HepG2 (cell line): ENCODE results near the gene SRR. TPM values are rescaled to one million over a fixed set of nuclear protein-coding genes. Genes with fewer than 3 reads are reported as not detected.

ENCODE experiments used
- CBX5 ChIP-seq: sonication (generic); formaldehyde crosslinking; IDR thresholded peaks from 2 replicates; pipeline ENCODE4 v1.4.0; 2020; ENCODE audit warnings: missing genetic modification reagents, borderline replicate concordance
- CENPBD1 ChIP-seq: sonication (generic); formaldehyde crosslinking; IDR thresholded peaks from 2 replicates; pipeline ENCODE4 v1.8.0; 2022; ENCODE audit warnings: missing genetic modification reagents, low read depth, mild to moderate bottlenecking, borderline replicate concordance
- GMEB1 ChIP-seq: sonication (generic); formaldehyde crosslinking; IDR thresholded peaks from 2 replicates; pipeline ENCODE4 v1.5.1; 2020; ENCODE audit warnings: missing genetic modification reagents, mild to moderate bottlenecking, borderline replicate concordance
- NFE2L1 ChIP-seq: sonication (generic); formaldehyde crosslinking; IDR thresholded peaks from 2 replicates; pipeline ENCODE4 v1.4.0; 2020; ENCODE audit warnings: missing genetic modification reagents, mild to moderate bottlenecking, borderline replicate concordance
- PHF21A ChIP-seq: sonication (generic); formaldehyde crosslinking; IDR thresholded peaks from 2 replicates; pipeline ENCODE4 v1.5.0; 2020; ENCODE audit warnings: mild to moderate bottlenecking, missing genetic modification reagents
- PTBP1 ChIP-seq: fragments of 200-400 bp; formaldehyde crosslinking; IDR thresholded peaks from 2 replicates; pipeline ENCODE4 v1.6.1; 2018; ENCODE audit warnings: low read length, low read depth; ENCODE audit not compliant: poor library complexity, severe bottlenecking
- SKIL ChIP-seq: sonication (generic); formaldehyde crosslinking; IDR thresholded peaks from 2 replicates; pipeline ENCODE4 v1.8.0; 2022; ENCODE audit warnings: missing genetic modification reagents, mild to moderate bottlenecking, moderate library complexity, borderline replicate concordance
- SRSF4 ChIP-seq: fragments of 200-400 bp; formaldehyde crosslinking; IDR thresholded peaks from one replicate; pipeline ENCODE4 v1.6.1; 2018; ENCODE audit warnings: mild to moderate bottlenecking, low read depth, low read length, moderate library complexity; ENCODE audit not compliant: poor library complexity, severe bottlenecking
- TCF12 ChIP-seq, 2 experiments: fragments of 450-650 bp in 1 of 2; sonication (generic) in 1 of 2; formaldehyde crosslinking in 1 of 2; IDR thresholded peaks; 2 replicates each; pipeline versions ENCODE4 v1.6.1 to v1.8.0; 2017 to 2022; ENCODE audit warnings: antibody characterized with exemption in 1 of 2, mild to moderate bottlenecking in 1 of 2, missing genetic modification reagents in 1 of 2, moderate library complexity in 1 of 2
- YY1 ChIP-seq: IDR thresholded peaks from 2 replicates; pipeline ENCODE4 v1.6.1; 2011; ENCODE audit warnings: low read length, low read depth, moderate library complexity, mild to moderate bottlenecking; ENCODE audit not compliant: insufficient read depth, insufficient replicate concordance
- ZNF430 ChIP-seq: sonication (generic); formaldehyde crosslinking; IDR thresholded peaks from 2 replicates; pipeline ENCODE4 v1.9.0; 2021; ENCODE audit warnings: mild to moderate bottlenecking, missing genetic modification reagents
- polyA plus RNA-seq, 8 experiments: library from polyadenylated mRNA; depleted of rRNA in 3 of 8; stranded (reverse) in 7 of 8; unstranded in 1 of 8; fragments of >200 nt; fragmentation: Illumina TruSeq in 4 of 8; extraction: Trizol in 4 of 8; gene quantifications; 2 replicates each; pipeline versions ENCODE4 v1.2.1 to v1.2.3, GENCODE V29; 2011 to 2016; ENCODE audit warnings: low read depth in 4 of 8, missing spikeins in 1 of 8, mixed read lengths in 1 of 8; ENCODE audit not compliant: insufficient read depth in 1 of 8
- total RNA-seq, 5 experiments: library from RNA; depleted of rRNA; stranded (reverse); fragments of >200 nt; fragmentation: Illumina TruSeq; extraction: Trizol; gene quantifications; 2 replicates each; pipeline ENCODE4 v1.2.3, GENCODE V29; 2016; ENCODE audit warnings: low read depth in 1 of 5
- TF ChIP-seq, protein P1 (sequence below): sonication (generic); formaldehyde crosslinking; conservative IDR thresholded peaks from 2 replicates; pipeline ENCODE4 v1.4.0; 2020; ENCODE audit warnings: mild to moderate bottlenecking, missing genetic modification reagents, moderate library complexity
- TF ChIP-seq, protein P2 (sequence below): sonication (generic); formaldehyde crosslinking; conservative IDR thresholded peaks from 2 replicates; pipeline ENCODE4 v1.4.0; 2020; ENCODE audit warnings: missing genetic modification reagents
- TF ChIP-seq, protein P3 (sequence below): sonication (generic); formaldehyde crosslinking; IDR thresholded peaks from 2 replicates; pipeline ENCODE4 v1.5.0; 2020; ENCODE audit warnings: mild to moderate bottlenecking, missing genetic modification reagents, moderate library complexity

The SRR gene
- total and polyA plus RNA-seq, 2 of the 13 experiments (the other 11 are each of a cell fraction or from before 2014, with no cell fraction given) = 3.6 to 7.8 TPM

- TF ChIP-seq, protein P1, sequence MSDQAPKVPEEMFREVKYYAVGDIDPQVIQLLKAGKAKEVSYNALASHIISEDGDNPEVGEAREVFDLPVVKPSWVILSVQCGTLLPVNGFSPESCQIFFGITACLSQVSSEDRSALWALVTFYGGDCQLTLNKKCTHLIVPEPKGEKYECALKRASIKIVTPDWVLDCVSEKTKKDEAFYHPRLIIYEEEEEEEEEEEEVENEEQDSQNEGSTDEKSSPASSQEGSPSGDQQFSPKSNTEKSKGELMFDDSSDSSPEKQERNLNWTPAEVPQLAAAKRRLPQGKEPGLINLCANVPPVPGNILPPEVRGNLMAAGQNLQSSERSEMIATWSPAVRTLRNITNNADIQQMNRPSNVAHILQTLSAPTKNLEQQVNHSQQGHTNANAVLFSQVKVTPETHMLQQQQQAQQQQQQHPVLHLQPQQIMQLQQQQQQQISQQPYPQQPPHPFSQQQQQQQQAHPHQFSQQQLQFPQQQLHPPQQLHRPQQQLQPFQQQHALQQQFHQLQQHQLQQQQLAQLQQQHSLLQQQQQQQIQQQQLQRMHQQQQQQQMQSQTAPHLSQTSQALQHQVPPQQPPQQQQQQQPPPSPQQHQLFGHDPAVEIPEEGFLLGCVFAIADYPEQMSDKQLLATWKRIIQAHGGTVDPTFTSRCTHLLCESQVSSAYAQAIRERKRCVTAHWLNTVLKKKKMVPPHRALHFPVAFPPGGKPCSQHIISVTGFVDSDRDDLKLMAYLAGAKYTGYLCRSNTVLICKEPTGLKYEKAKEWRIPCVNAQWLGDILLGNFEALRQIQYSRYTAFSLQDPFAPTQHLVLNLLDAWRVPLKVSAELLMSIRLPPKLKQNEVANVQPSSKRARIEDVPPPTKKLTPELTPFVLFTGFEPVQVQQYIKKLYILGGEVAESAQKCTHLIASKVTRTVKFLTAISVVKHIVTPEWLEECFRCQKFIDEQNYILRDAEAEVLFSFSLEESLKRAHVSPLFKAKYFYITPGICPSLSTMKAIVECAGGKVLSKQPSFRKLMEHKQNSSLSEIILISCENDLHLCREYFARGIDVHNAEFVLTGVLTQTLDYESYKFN = peak; percentile 43
- TF ChIP-seq CENPBD1 (CRISPR knock-in tag) = no peak
- TF ChIP-seq ZNF430 = 0 out of 2 replicates have a peak, but pooled peaks have one; percentile 5
- peak; percentile 37; the same call in 1 of the 2 replicates for TF ChIP-seq GMEB1 (CRISPR knock-in tag)
- TF ChIP-seq CBX5 (CRISPR knock-in tag) = no peak; the same call in 1 of the 2 replicates
- no peak for TF ChIP-seq NFE2L1 (CRISPR knock-in tag)
- TF ChIP-seq SKIL (CRISPR knock-in tag) = no peak
- 0 out of 2 replicates have a peak, but pooled peaks have one; percentile 30 for TF ChIP-seq PHF21A (CRISPR knock-in tag)
- no peak for TF ChIP-seq SRSF4
- TF ChIP-seq, protein P2, sequence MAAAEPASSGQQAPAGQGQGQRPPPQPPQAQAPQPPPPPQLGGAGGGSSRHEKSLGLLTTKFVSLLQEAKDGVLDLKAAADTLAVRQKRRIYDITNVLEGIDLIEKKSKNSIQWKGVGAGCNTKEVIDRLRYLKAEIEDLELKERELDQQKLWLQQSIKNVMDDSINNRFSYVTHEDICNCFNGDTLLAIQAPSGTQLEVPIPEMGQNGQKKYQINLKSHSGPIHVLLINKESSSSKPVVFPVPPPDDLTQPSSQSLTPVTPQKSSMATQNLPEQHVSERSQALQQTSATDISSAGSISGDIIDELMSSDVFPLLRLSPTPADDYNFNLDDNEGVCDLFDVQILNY (CRISPR knock-in tag) = peak; percentile 67; the same call in 1 of the 2 replicates
- peak; percentile 66 for TF ChIP-seq PTBP1
- no peak for TF ChIP-seq TCF12 (IDR thresholded peaks at IDR 0.05)
- 0 out of 2 replicates have a peak, but pooled peaks have one; percentile 17 for TF ChIP-seq TCF12 (CRISPR knock-in tag; IDR thresholded peaks at IDR 0.05)
- peak; percentile 88 for TF ChIP-seq YY1
- TF ChIP-seq, protein P3, sequence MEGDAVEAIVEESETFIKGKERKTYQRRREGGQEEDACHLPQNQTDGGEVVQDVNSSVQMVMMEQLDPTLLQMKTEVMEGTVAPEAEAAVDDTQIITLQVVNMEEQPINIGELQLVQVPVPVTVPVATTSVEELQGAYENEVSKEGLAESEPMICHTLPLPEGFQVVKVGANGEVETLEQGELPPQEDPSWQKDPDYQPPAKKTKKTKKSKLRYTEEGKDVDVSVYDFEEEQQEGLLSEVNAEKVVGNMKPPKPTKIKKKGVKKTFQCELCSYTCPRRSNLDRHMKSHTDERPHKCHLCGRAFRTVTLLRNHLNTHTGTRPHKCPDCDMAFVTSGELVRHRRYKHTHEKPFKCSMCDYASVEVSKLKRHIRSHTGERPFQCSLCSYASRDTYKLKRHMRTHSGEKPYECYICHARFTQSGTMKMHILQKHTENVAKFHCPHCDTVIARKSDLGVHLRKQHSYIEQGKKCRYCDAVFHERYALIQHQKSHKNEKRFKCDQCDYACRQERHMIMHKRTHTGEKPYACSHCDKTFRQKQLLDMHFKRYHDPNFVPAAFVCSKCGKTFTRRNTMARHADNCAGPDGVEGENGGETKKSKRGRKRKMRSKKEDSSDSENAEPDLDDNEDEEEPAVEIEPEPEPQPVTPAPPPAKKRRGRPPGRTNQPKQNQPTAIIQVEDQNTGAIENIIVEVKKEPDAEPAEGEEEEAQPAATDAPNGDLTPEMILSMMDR = 0 out of 2 replicates have a peak, but pooled peaks have one; percentile 3
Measured at GRCh38 chr17:2303204-2304188, at the start of gene SRR, which contains the start of gene SMG6 (continued).
